Peyer's patch (tissue), 4 donors: ENCODE measurements around the gene CALM3.

Source experiments
- POLR2A ChIP-seq, 2 donors: fragments of 450-650 bp; IDR thresholded peaks; one replicate each; pipeline ENCODE4 v1.5.1; 2017; ENCODE audit warnings: antibody characterized with exemption in 2 of 2, mild to moderate bottlenecking in 2 of 2, moderate library complexity in 2 of 2
- TF ChIP-seq, protein P1 (sequence below), 6 experiments: fragments of 450-650 bp in 4 of 6; fragments of 200-600 bp in 2 of 6; sonication (generic) in 1 of 6; IDR thresholded peaks; one replicate each; pipeline ENCODE4 v1.5.1; 2017 to 2019; ENCODE audit warnings: antibody characterized with exemption in 6 of 6, mild to moderate bottlenecking in 3 of 6, moderate library complexity in 1 of 6

DNA sequence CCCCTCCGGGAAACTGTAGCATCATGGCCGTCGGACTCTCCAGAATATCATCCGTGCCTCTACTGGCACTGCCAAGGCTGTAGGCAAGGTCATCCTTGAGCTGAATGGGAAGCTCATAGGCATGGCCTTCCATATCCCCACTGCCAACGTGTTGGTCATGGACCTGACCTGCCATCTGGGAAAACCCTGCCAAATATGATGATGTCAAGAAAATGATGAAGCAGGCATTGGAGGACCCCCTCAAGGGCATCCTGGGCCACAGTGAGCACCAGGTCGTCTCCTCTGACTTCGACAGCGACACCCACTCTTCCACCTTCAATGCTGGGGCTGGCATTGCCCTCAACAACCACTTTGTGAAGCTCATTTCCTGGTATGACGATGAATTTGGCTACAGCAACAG lies 41.9 kb upstream of the CALM3 start:
- TF ChIP-seq, protein P1, sequence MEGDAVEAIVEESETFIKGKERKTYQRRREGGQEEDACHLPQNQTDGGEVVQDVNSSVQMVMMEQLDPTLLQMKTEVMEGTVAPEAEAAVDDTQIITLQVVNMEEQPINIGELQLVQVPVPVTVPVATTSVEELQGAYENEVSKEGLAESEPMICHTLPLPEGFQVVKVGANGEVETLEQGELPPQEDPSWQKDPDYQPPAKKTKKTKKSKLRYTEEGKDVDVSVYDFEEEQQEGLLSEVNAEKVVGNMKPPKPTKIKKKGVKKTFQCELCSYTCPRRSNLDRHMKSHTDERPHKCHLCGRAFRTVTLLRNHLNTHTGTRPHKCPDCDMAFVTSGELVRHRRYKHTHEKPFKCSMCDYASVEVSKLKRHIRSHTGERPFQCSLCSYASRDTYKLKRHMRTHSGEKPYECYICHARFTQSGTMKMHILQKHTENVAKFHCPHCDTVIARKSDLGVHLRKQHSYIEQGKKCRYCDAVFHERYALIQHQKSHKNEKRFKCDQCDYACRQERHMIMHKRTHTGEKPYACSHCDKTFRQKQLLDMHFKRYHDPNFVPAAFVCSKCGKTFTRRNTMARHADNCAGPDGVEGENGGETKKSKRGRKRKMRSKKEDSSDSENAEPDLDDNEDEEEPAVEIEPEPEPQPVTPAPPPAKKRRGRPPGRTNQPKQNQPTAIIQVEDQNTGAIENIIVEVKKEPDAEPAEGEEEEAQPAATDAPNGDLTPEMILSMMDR (IDR thresholded peaks at IDR 0.05) = no peak
- no peak for TF ChIP-seq POLR2A (IDR thresholded peaks at IDR 0.05)
